GM10248 (cell line): ENCODE data around the gene LDLRAD4.

ENCODE experiments used
- CTCF ChIA-PET: fragments of 300-600 bp; sonication (Branson Sonifier 250); formaldehyde crosslinking; extraction: SDS; loops from one replicate; lab custom pipeline; 2021; ENCODE audit warnings: antibody characterized with exemption; lab: Yijun Ruan, JAX
- POLR2A ChIA-PET: fragments of 350-650 bp; sonication (Branson Sonifier 250); formaldehyde crosslinking; extraction: SDS; loops from one replicate; lab custom pipeline; 2020; ENCODE audit warnings: antibody characterized with exemption; lab: Yijun Ruan, JAX
- DNase-seq: peaks from one replicate; pipeline ENCODE4 v3.0.0; 2012; ENCODE audit errors: extremely low spot score
- TF ChIP-seq, protein P1 (sequence below): IDR thresholded peaks from 2 replicates; pipeline ENCODE4 v1.5.1; 2012; ENCODE audit warnings: mild to moderate bottlenecking, low read depth; ENCODE audit errors: extremely low read depth, missing control alignments, control extremely low read depth

LDLRAD4 gene

DNA sequence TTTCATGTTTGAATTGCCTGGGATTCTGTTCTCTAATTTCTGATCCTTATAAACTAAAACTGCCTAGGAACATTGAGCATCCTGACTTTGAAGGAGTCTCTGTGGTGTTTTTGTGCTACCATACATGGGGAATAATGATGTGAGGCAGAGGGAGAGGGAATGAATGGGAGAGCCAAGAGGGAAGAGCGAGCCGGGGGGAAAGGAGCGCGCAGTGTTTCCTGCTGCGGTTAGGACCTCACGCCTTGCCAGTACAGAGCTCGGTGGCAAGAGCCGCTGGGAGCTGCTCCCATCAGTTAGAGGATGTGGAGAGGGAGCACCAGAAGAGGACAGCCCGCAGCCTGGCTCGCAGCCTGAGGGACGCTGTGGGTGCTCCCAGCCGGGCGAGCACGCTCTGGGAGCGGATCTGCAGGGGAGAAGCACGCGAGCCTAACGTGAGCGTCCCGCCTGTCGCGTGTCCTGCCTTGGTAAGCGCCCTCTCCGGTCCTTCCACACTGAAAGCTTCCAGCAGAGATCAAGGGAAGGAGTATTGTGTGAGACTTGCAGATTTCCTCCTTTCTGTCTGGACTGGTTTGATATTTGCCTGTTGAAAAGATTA, 393.1 kb downstream of the LDLRAD4 start:
- CTCF ChIA-PET = interaction anchor here (0.7 to 6.9 kb wide), 9 partner anchors 15 to 52 kb away, joined by 3 to 112 read pairs (median 6); no protein-coding TSS in a partner anchor
- no peak for DNase-seq
- POLR2A ChIA-PET = interaction anchor here (0.8 to 8.3 kb wide), 8 partner anchors 11 to 115 kb away, joined by 3 to 159 read pairs (median 7); partner anchors contain the start of genes FAM210A and RNMT
- TF ChIP-seq, protein P1, sequence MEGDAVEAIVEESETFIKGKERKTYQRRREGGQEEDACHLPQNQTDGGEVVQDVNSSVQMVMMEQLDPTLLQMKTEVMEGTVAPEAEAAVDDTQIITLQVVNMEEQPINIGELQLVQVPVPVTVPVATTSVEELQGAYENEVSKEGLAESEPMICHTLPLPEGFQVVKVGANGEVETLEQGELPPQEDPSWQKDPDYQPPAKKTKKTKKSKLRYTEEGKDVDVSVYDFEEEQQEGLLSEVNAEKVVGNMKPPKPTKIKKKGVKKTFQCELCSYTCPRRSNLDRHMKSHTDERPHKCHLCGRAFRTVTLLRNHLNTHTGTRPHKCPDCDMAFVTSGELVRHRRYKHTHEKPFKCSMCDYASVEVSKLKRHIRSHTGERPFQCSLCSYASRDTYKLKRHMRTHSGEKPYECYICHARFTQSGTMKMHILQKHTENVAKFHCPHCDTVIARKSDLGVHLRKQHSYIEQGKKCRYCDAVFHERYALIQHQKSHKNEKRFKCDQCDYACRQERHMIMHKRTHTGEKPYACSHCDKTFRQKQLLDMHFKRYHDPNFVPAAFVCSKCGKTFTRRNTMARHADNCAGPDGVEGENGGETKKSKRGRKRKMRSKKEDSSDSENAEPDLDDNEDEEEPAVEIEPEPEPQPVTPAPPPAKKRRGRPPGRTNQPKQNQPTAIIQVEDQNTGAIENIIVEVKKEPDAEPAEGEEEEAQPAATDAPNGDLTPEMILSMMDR = no peak

DNA sequence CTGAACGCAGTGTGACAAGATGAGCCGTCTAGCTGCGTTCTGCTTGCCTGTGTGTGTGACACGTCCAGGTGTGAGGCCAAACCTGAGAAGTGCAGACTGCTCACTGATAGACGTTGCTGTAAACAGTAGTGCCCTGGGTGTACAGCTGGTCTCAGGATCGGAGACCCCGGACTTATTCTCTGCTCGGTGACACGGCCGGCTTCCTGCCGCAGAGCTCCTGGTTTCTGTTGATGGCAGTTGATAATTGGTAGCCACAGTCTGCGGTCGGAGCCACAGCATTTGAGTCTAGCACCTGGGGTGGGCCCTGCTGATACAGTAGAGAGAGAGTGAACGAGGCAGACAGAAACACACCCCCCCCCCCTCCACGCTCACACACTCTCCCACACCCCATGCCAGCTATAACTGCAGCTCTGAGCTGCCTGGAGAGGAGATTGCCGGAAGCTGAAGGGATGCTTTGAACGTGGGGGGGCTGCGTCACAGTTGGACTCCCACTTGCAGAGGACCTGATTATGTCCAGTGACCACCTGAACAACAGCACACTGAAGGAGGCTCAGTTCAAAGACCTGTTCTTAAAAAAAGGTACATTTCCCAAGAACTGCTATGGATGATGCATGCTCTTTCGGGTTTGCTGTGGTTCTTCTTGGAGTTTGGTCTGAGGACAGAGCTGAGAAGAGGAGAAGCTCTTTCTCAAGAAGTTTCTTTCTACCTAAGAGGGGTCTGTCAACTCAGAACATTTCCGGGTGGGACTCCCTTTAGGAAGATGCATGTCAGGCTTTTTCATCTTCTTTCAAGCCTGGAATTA, 393.8 kb downstream of the LDLRAD4 start:
- ChIA-PET CTCF (interaction anchor here (0.7 to 6.9 kb wide), 11 partner anchors 13 to 53 kb away, joined by 3 to 112 read pairs (median 6); no protein-coding TSS in a partner anchor), POLR2A (interaction anchor here (0.8 to 8.3 kb wide), 9 partner anchors 11 to 114 kb away, joined by 3 to 159 read pairs (median 7); partner anchors contain the start of genes FAM210A and RNMT)
- peak; percentile 73 for DNase-seq
- TF ChIP-seq, protein P1 = no peak

DNA sequence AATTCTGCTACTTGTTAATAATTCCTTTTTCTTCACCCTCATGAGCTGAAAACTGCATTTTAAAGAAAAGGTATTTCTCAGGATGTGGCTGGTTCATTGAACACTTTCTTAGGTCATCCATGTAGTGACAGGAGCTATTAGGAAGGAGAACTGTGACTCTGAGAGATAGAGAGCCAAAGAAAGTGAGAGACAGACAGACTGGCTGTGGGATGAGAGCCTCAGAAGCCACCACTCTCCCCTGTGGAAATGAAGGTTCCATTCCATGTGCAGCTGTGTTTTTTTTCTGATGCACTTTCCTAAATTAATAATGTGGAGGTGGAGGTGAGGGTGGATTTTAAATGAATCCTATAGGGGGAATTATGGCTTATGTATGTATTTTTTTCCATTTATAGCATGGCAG, 394.5 kb downstream of the LDLRAD4 start:
- ChIA-PET POLR2A (interaction anchor here (1.2 to 8.3 kb wide), 7 partner anchors 10 to 63 kb away, joined by 3 to 159 read pairs (median 7); no protein-coding TSS in a partner anchor), CTCF (interaction anchor here (0.7 to 6.9 kb wide), 10 partner anchors 12 to 53 kb away, joined by 3 to 112 read pairs (median 6); no protein-coding TSS in a partner anchor)
- DNase-seq = no peak
- TF ChIP-seq, protein P1 = no peak

DNA sequence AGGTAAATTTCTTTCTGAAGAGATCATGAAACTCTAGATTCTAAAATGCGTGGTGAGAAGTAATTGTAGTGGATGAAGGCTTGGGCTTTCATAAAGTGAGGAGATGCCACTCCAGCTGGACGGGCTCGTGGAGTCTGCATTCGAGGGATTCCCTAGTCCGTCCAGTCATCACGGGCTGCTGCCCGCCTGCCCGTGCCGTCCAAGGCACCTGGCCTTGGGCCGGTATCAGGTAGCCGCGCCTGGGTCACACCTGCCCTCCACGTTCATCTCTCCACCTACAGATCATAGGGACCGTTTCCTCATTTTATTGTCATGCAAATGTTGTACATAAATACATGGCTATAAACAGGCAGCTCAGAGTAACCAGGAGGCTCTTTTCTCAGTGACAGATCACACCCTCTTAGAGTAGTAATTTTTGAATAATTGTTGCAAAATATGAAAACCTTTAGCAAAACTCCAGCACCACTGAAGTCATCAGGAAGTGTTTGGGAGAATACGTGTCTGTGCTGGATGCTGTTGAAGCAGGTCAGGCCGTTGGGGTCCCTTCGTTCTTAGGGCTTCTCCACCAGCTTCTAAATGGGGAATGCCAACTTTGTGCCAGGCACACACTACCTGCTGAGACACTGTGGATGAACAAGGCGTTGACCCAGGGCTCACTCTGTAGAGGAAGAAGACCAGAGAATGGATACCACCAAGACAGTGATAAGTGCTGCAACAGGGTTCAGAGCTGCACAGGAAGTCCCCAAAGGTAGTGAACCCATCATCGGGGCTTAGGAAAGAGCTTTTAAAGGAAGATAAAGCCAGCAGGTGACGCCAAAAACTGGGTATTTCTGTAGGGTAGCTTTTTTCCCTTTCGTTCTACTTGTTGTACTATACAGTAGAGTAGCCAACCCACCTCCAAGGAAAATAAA, 395.3 kb downstream of the LDLRAD4 start:
- ChIA-PET POLR2A (interaction anchor here (0.9 to 8.3 kb wide), 4 partner anchors 37 to 52 kb away, joined by 5 to 159 read pairs (median 38); no protein-coding TSS in a partner anchor), CTCF (interaction anchor here (0.7 to 6.9 kb wide), 7 partner anchors 12 to 398 kb away, joined by 3 to 112 read pairs (median 5); no protein-coding TSS in a partner anchor)
- peak; percentile 66 for DNase-seq

DNA sequence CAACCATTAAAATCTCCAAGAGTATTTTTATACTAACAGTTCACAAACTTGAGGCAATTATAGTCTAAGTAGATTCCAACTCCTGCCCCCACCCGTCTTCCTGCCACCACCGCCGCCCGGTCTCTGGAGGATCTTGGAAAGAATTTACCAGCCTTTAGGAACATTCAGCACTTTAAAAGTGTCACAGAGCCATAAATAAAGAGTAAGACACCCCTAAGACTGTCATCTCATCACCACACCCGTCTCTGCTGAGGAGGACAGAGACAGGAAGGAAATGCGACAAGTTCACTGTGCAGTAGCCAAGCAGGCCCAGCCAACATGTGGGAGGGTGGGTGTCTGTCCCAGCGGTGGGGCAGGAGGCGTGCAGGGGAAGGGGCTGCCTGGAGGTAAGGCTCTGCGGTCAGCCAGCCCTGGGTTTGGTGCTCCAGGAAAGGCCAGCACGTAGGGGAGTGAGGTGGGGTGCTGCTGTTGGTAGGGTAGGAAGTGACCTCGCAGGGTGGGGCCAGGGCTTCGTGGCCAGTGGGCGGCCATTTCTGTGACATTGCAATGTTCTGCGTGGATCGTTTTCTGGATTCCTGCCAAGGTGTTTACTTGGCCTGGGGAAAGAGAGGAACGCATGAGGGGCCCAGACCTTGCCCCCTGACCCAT, 396.2 kb downstream of the LDLRAD4 start:
- DNase-seq = no peak
- ChIA-PET CTCF (interaction anchor here (0.9 to 6.9 kb wide), 5 partner anchors 16 to 399 kb away, joined by 3 to 112 read pairs (median 6); no protein-coding TSS in a partner anchor), POLR2A (interaction anchor here (0.7 to 8.3 kb wide), 5 partner anchors 29 to 53 kb away, joined by 5 to 159 read pairs (median 5); no protein-coding TSS in a partner anchor)
- TF ChIP-seq, protein P1 = no peak

More for the DNA sequence above, 395.3 kb downstream of the LDLRAD4 start:
- TF ChIP-seq, protein P1 = no peak
